ENCODE data around the gene GUCY1B1. TPM values are rescaled to one million over a fixed set of nuclear protein-coding genes. Genes with fewer than 3 reads are reported as not detected.

GUCY1B1 gene
- under 1 TPM; 0.24 to 0.36 TPM for total RNA-seq

DNA sequence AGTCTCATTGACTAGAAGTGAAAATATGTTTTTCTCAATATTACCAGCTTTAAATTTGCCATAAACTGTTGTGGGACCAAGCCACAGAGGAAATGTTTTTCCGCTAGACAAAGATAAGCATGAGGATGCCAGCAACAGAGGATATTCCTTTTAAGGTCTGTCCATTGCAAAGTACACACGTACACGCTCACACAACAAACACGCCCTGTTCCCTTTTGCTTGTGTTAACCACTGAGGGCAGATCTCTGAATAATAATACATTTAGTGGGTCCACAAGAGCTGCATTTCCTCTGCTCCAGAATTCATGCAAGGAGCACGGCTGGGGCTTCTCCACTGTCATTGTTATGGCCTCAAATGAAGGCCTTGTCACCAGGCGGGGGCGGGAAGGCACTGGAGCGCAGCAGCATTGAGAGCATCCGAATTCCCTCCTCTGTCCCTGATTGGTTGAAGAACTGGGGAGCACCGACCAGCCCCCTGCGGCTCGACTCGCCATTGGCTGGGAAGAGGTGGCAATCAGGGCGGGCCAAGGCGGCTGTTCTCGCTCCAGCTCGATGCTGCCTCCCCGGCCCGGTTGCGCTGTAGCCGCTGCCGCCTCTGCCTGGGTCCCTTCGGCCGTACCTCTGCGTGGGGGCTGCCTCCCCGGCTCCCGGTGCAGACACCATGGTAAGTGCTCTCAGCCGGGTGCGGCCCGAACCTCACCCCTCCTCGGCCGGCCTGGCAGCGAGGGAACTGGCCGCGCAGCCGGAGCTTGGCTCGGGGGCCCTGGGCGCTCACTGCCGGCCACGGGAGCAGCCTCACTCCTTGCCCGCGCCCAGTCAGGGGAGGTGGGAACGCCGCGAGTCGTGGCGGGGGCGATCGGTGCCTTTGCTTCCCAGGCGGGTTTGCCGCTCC lies at the start of gene GUCY1B1:
Gene GUCY1B1 (plus strand): TSS at position 541 of the 891 bp plus-strand sequence. CDS start 120 bp downstream, at position 661.
- CTCF ChIA-PET: no interaction called here
- Mint-ChIP-seq H3K27ac (no peak within 1 kb of the TSS), H3K4me3 (peak within 1 kb of the TSS; percentile 41), H3K27me3 (peaks cover 31% of the 10 kb centered on the region), H3K4me1 (ENCODE audit: low read depth) (peaks cover 2% of the 10 kb centered on the region), H3K36me3 (no peaks in the 10 kb centered on the region), H3K9me3 (no peaks in the 10 kb centered on the region)
- intact Hi-C loops (cut with micrococcal nuclease): no loop called here
- DNase-seq: peak; percentile 77
- POLR2A ChIA-PET: no interaction called here

DNA sequence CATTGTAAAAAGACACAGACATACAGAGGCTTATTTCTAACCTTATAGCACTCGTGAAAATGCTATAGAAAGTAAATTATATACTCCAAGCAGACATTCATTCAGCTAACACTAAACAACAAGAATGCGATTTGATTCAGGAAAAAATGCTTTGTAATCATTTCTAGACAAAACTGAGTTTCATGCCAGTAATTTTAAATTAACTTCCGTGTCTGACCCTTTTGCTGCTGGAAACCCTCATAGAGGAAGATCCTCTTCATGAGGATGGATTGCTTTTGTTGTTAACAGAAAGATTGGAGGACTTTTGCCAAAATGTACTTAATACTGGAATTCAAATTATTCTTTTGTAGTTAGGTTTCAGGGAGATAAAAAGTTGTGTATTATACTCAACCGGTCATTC lies 48.9 kb upstream of the GUCY1B1 start:
- Mint-ChIP-seq H3K27me3 (peaks cover 1% of the 10 kb centered on the region), H3K27ac (no peak overlapping the region), H3K4me1 (ENCODE audit: low read depth) (no peaks in the 10 kb centered on the region), H3K36me3 (no peaks in the 10 kb centered on the region), H3K9me3 (no peaks in the 10 kb centered on the region), H3K4me3 (no peak overlapping the region)
- ChIA-PET CTCF (no interaction called here), POLR2A (no interaction called here)
- no peak for DNase-seq
- intact Hi-C loops (cut with micrococcal nuclease): no loop called here

DNA sequence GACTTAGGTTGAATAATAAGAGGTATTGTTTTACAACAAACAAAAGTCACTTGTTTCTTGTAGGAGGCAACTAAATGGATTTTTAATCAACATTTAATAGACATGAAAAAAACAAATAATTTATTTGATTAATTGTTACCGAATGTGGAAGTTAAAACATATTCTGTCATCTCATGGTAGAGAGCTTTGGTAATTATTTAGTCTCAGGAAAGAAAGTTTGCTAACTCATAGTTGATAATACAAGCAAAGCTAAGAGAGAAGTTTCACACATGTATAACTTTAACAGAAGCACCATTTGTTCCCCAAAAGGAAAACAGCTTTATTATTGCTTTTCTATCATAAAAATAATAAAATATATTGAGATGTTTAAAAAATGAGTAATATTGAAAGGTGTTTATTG lies 47.3 kb upstream of the GUCY1B1 start:
- no peaks in the 10 kb centered on the region for H3K9me3 Mint-ChIP-seq
- no peak for DNase-seq
- H3K4me3 Mint-ChIP-seq: no peak overlapping the region
- no peaks in the 10 kb centered on the region for H3K4me1 Mint-ChIP-seq (ENCODE audit: low read depth)
- POLR2A ChIA-PET: no interaction called here
- no peak overlapping the region for H3K27ac Mint-ChIP-seq
- intact Hi-C loops (cut with micrococcal nuclease): no loop called here
- CTCF ChIA-PET: no interaction called here
- H3K27me3 Mint-ChIP-seq: peaks cover 1% of the 10 kb centered on the region
- no peaks in the 10 kb centered on the region for H3K36me3 Mint-ChIP-seq

DNA sequence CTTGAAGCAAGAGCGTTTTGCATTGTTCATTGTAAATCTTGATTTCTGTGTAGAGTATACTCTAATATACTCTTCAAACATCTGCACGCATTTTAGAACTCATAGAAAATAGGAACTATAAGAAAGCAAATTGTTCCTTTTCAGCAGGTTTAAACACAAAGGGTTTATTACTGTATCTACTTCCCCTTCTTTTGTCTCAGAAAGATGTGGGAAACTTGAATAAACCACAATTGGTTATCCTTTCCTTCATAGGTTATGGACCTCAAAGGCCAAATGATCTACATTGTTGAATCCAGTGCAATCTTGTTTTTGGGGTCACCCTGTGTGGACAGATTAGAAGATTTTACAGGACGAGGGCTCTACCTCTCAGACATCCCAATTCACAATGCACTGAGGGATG lies 46.0 kb upstream of the GUCY1B1 start:
- POLR2A ChIA-PET: no interaction called here
- H3K27me3 Mint-ChIP-seq: peaks cover 1% of the 10 kb centered on the region
- no peak for DNase-seq
- CTCF ChIA-PET: no interaction called here
- H3K4me3 Mint-ChIP-seq: no peak overlapping the region
- no peaks in the 10 kb centered on the region for H3K4me1 Mint-ChIP-seq (ENCODE audit: low read depth)
- H3K36me3 Mint-ChIP-seq: no peaks in the 10 kb centered on the region
- no peak overlapping the region for H3K27ac Mint-ChIP-seq
- no peaks in the 10 kb centered on the region for H3K9me3 Mint-ChIP-seq
- intact Hi-C loops (cut with micrococcal nuclease): no loop called here

DNA sequence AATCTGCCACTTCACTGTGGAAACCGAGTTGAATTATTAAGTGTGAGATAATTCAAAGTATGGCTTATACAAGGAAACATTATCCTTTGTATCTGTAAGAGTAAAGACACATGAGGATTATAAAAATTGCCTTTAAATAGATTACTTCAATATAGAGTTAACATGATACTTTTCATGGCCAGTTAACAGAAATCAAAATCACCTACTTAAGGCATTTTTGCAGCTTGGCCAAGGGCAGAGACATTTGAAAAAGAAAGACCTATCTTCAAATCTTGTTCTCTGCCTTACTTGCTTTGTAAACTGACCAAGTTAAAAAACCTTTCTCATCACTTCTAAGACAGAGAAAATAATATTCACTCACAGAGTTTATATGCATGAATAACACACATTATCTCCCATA lies 44.9 kb upstream of the GUCY1B1 start:
- POLR2A ChIA-PET: no interaction called here
- CTCF ChIA-PET: interaction anchor here (0.9 kb wide), 1 partner anchor 9 kb away, joined by 5 read pairs; no protein-coding TSS in a partner anchor
- no peak for DNase-seq
- Mint-ChIP-seq H3K27ac (no peak overlapping the region), H3K27me3 (peaks cover 1% of the 10 kb centered on the region), H3K36me3 (no peaks in the 10 kb centered on the region), H3K4me3 (no peak overlapping the region), H3K4me1 (ENCODE audit: low read depth) (no peaks in the 10 kb centered on the region), H3K9me3 (no peaks in the 10 kb centered on the region)
- intact Hi-C loops (cut with micrococcal nuclease): no loop called here

DNA sequence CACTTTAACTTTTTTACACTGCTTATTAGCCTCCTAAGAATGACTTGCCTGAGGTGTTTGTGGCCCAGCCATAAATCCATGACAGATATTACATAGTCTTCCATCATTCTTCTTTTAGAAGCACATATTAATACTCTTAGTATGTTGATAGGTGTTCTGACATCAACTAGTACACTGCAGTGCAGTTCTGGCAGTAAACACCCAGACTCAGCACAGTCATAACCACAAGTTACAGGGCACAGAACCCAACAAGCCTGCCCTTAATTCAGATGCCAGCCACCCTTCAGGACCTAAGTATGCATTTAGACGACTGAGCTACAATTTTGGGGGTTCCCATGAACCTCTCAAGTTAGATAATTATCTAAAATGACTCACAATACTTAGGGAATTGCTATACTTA lies 36.5 kb upstream of the GUCY1B1 start:
- Mint-ChIP-seq H3K27ac (no peak overlapping the region), H3K4me3 (no peak overlapping the region), H3K4me1 (ENCODE audit: low read depth) (no peaks in the 10 kb centered on the region), H3K36me3 (no peaks in the 10 kb centered on the region), H3K9me3 (no peaks in the 10 kb centered on the region), H3K27me3 (peaks cover 4% of the 10 kb centered on the region)
- CTCF ChIA-PET: no interaction called here
- DNase-seq: no peak
- POLR2A ChIA-PET: no interaction called here
- intact Hi-C loops (cut with micrococcal nuclease): no loop called here

DNA sequence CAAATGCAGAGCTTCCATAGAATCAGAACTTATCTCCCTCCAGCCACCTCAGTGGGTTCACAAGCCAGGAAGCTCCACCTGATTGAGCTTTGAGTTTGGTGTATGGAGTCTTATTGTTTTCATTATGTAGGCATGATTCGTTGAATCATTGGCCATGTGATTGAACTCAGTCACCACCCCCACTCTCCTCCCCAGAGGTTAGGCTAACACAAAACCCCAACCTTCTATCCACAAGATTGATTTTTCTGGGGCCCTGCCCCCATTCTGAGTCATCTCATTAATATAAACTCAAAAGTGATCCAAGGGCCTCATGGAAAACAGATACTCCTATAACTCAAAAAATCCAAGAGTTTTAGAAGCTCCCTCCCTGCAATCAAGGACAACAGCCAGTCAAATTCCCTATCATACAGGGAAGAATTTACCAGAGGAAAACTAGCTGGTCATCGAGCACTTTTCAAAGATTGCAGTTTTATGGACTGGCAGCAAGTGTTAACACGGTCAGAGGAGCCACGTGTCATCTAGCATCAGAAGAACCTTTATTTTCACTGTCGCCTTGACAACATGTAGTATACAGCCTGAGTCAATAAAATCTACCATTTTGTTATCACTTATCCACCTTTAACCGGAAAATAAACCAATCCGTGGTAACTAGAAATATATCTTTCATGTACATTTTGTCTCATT lies 35.9 kb upstream of the GUCY1B1 start:
- Mint-ChIP-seq H3K36me3 (no peaks in the 10 kb centered on the region), H3K27me3 (peaks cover 6% of the 10 kb centered on the region), H3K9me3 (no peaks in the 10 kb centered on the region), H3K4me1 (ENCODE audit: low read depth) (no peaks in the 10 kb centered on the region), H3K27ac (no peak overlapping the region), H3K4me3 (no peak overlapping the region)
- ChIA-PET POLR2A (no interaction called here), CTCF (interaction anchor here (1.0 kb wide), 1 partner anchor 8 kb away, joined by 5 read pairs; no protein-coding TSS in a partner anchor)
- intact Hi-C loops (cut with micrococcal nuclease): no loop called here
- no peak for DNase-seq

DNA sequence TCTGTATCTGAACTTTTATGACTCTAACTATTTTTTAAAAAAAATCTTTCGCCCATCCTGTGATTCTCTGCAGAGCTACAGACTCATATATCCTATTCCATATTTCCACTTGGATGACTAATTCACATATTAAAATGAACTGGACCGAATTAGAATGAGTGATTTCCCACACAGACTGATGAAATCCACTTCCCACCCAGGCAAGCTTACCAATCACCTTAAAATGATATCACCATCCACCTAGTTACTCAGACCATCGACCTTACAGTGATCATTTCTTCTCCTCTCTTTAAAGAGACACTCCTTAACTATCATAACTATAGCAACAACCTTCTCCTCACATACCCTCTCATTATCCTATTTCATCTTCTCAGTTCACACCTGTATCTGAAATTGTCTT lies 34.1 kb upstream of the GUCY1B1 start:
- Mint-ChIP-seq H3K9me3 (no peaks in the 10 kb centered on the region), H3K4me3 (no peak overlapping the region), H3K27ac (no peak overlapping the region), H3K4me1 (ENCODE audit: low read depth) (no peaks in the 10 kb centered on the region), H3K27me3 (peaks cover 6% of the 10 kb centered on the region), H3K36me3 (no peaks in the 10 kb centered on the region)
- ChIA-PET POLR2A (no interaction called here), CTCF (no interaction called here)
- intact Hi-C loops (cut with micrococcal nuclease): no loop called here
- no peak for DNase-seq

DNA sequence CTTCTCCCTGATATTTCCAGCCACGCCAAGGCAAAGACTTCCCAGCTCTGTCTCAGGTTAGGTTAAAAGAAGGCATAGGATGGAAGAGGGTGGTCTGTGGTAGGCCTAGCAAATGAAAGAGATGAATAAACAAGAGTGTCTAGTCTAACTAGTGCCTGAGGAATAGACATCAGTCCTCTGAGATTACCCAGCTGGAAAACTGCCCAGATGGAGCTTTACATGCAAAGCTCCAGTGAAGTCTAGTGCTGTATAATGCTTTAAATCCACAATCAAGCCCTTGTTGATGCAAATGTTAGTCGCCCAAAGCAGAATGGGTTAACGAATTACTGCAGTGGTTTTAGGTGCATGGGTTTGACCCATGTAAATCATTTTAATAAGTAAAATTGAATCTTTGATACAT lies 24.8 kb upstream of the GUCY1B1 start:
- Mint-ChIP-seq H3K9me3 (no peaks in the 10 kb centered on the region), H3K4me3 (no peak overlapping the region), H3K27me3 (peaks cover 2% of the 10 kb centered on the region), H3K27ac (no peak overlapping the region), H3K36me3 (no peaks in the 10 kb centered on the region), H3K4me1 (ENCODE audit: low read depth) (no peaks in the 10 kb centered on the region)
- intact Hi-C loops (cut with micrococcal nuclease): no loop called here
- DNase-seq: no peak
- ChIA-PET CTCF (no interaction called here), POLR2A (no interaction called here)

DNA sequence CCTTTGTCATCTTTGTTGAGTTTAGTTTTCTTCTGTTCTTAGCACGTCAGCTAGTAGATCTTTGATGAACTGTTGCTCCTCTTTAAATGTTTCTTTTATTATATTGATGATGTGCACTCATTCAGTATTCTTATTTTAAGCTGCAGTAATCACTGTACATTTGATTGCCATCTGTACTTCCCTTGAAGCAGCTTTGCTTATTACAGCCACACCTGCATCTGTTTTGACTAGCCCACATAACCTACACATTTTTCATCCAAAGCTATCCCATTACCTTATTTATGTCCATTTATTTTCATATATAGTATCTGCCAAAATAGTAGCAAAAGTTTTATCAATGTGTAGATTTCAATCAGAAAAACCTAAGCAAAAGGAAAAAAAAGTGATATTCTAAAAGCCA lies 23.9 kb upstream of the GUCY1B1 start:
- intact Hi-C loops (cut with micrococcal nuclease): no loop called here

DNA sequence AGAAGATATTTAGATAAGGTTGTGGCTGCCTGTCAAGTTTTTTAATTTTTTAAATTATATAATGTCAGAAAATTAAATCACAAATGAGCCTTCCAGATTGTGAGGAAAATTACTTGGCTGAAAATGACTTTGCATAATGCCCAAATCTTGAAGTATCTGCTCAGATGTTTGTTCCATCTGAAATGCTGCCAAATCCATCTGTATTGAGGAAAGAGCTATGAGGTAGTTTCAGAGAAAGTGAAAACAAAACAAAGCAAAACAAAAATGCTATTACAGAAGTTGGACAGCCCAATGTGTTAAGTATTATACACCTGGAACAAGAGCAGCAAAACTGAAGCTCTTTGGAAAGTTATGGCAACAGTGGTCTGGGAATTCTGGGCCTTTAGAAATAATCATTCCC lies 23.3 kb upstream of the GUCY1B1 start:
- Mint-ChIP-seq H3K36me3 (no peaks in the 10 kb centered on the region), H3K27me3 (peaks cover 2% of the 10 kb centered on the region), H3K4me3 (no peak overlapping the region), H3K4me1 (ENCODE audit: low read depth) (no peaks in the 10 kb centered on the region), H3K9me3 (no peaks in the 10 kb centered on the region), H3K27ac (no peak overlapping the region)
- intact Hi-C loops (cut with micrococcal nuclease): no loop called here
- DNase-seq: no peak
- ChIA-PET POLR2A (no interaction called here), CTCF (no interaction called here)

More for the DNA sequence above, 23.9 kb upstream of the GUCY1B1 start:
- DNase-seq: no peak
- Mint-ChIP-seq H3K36me3 (no peaks in the 10 kb centered on the region), H3K4me1 (ENCODE audit: low read depth) (no peaks in the 10 kb centered on the region), H3K9me3 (no peaks in the 10 kb centered on the region), H3K27me3 (peaks cover 2% of the 10 kb centered on the region), H3K27ac (no peak overlapping the region), H3K4me3 (no peak overlapping the region)
- ChIA-PET POLR2A (no interaction called here), CTCF (no interaction called here)

DNA sequence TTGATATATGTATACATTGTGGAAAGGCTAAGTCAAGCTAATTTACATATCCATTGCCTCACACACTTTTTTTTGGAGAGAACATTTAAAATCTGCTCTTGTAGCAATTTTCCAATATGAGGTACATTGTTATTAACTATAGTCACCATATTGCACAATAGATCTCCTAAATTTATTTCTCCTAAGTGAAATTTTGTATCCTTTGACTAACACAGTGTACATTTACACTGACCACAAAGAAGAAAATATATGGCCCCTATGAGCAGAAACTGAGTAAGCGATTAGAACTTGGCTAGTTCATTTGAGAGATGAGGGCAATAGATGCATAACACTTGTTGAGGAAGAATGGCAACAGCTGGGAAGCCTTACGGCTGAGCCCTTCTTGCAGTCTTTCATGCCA lies 20.3 kb upstream of the GUCY1B1 start:
- H3K27me3 Mint-ChIP-seq: peaks cover 2% of the 10 kb centered on the region
- H3K27ac Mint-ChIP-seq: no peak overlapping the region
- no peak overlapping the region for H3K4me3 Mint-ChIP-seq
- no peaks in the 10 kb centered on the region for H3K4me1 Mint-ChIP-seq (ENCODE audit: low read depth)
- H3K9me3 Mint-ChIP-seq: no peaks in the 10 kb centered on the region
- ChIA-PET POLR2A (no interaction called here), CTCF (no interaction called here)
- DNase-seq: no peak
- intact Hi-C loops (cut with micrococcal nuclease): no loop called here
- H3K36me3 Mint-ChIP-seq: no peaks in the 10 kb centered on the region

DNA sequence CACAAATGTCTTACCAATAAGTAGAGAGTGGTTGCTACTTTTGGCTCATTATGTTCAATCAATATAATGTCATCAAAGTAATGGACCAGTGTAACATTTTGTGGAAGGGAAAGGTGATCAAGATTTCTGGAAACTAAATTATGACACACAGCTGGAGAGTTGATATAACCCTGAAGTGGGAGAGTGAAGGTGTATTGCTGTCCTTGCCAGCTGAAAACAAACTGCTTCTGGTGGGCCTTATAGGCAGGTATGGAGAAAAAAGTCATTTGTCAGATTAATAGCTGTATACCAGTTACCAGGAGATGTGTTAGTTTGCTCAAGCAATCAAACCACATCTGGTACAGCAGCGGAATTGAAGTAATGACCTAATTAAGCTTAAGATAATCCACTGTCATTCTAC lies 17.3 kb upstream of the GUCY1B1 start:
- no peaks in the 10 kb centered on the region for H3K36me3 Mint-ChIP-seq
- no peaks in the 10 kb centered on the region for H3K9me3 Mint-ChIP-seq
- ChIA-PET CTCF (no interaction called here), POLR2A (no interaction called here)
- no peaks in the 10 kb centered on the region for H3K27me3 Mint-ChIP-seq
- no peaks in the 10 kb centered on the region for H3K4me1 Mint-ChIP-seq (ENCODE audit: low read depth)
- no peak overlapping the region for H3K27ac Mint-ChIP-seq
- H3K4me3 Mint-ChIP-seq: no peak overlapping the region
- no peak for DNase-seq
- intact Hi-C loops (cut with micrococcal nuclease): no loop called here

Data from activated CD4-positive, alpha-beta memory T cell treated with anti-CD3 and anti-CD28 coated beads for 36 hours (primary cell).